ENCODE measurements around the gene EVX1. TPM values are rescaled to one million over a fixed set of nuclear protein-coding genes. Genes with fewer than 3 reads are reported as not detected.

The EVX1 gene
- total RNA-seq, 1 donor from 2014 or later: not detected

GRCh38 chr7:27210441-27211083 lies 32.0 kb upstream of the EVX1 start:
- Mint-ChIP-seq H3K4me1 (ENCODE audit: low read depth) (no peaks in the 10 kb centered on the region), H3K4me3 (peak overlapping the region; percentile 4)

DNA sequence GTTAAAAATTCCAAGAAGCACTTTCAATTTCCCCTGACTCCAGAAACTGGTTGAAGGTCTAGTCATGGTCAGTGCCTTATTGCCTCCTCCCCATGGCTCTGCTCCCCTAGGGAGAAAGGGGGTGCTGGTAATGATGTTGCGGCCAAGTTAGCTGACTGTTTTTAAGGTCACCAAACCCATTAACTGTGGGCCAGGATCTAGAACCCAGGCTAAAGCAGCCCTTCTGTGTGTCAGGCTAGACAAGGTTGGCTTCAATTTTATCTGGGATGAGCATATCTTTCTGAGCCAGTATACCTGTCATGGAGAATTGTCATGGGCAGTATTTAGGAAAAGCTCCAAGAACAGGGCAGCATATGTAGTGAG lies 31.5 kb upstream of the EVX1 start:
- H3K4me3 Mint-ChIP-seq: no peak overlapping the region
- H3K4me1 Mint-ChIP-seq (ENCODE audit: low read depth): no peaks in the 10 kb centered on the region
- no peak for DNase-seq (ENCODE audit: low spot score)
- intact Hi-C loops (cut with micrococcal nuclease): loop anchor here (5.0 kb wide), 1 partner anchor 366 kb away; no protein-coding TSS in a partner anchor
- H3K27ac Mint-ChIP-seq: no peak overlapping the region
- H3K9me3 Mint-ChIP-seq: no peaks in the 10 kb centered on the region
- no peaks in the 10 kb centered on the region for H3K36me3 Mint-ChIP-seq (ENCODE audit: low read depth)
- H3K27me3 Mint-ChIP-seq (ENCODE audit: insufficient read depth): peaks cover 91% of the 10 kb centered on the region

More at GRCh38 chr7:27210441-27211083, 32.0 kb upstream of the EVX1 start:
- no peak overlapping the region for H3K27ac Mint-ChIP-seq
- peaks cover 91% of the 10 kb centered on the region for H3K27me3 Mint-ChIP-seq (ENCODE audit: insufficient read depth)
- H3K36me3 Mint-ChIP-seq (ENCODE audit: low read depth): no peaks in the 10 kb centered on the region
- intact Hi-C loops (cut with micrococcal nuclease): loop anchor here (1.0 to 5.0 kb wide), 4 partner anchors 11 to 810 kb away; no protein-coding TSS in a partner anchor
- DNase-seq (ENCODE audit: low spot score): no peak
- H3K9me3 Mint-ChIP-seq: no peaks in the 10 kb centered on the region

- Mint-ChIP-seq H3K9me3 (no peaks in the 10 kb centered on the region), H3K27ac (no peak overlapping the region), H3K27me3 (ENCODE audit: insufficient read depth) (peaks cover 91% of the 10 kb centered on the region), H3K36me3 (ENCODE audit: low read depth) (no peaks in the 10 kb centered on the region), H3K4me1 (ENCODE audit: low read depth) (no peaks in the 10 kb centered on the region), H3K4me3 (no peak overlapping the region)
- no peak for DNase-seq (ENCODE audit: low spot score)
- intact Hi-C loops (cut with micrococcal nuclease): loop anchor here (5.0 kb wide), 1 partner anchor 366 kb away; no protein-coding TSS in a partner anchor
Measured at GRCh38 chr7:27211764-27212204, 30.8 kb upstream of the EVX1 start.

GRCh38 chr7:27212497-27213432 lies 29.8 kb upstream of the EVX1 start:
- H3K4me1 Mint-ChIP-seq (ENCODE audit: low read depth): no peaks in the 10 kb centered on the region
- H3K9me3 Mint-ChIP-seq: no peaks in the 10 kb centered on the region
- no peak overlapping the region for H3K4me3 Mint-ChIP-seq
- H3K27me3 Mint-ChIP-seq (ENCODE audit: insufficient read depth): peaks cover 90% of the 10 kb centered on the region
- no peak for DNase-seq (ENCODE audit: low spot score)
- no peaks in the 10 kb centered on the region for H3K36me3 Mint-ChIP-seq (ENCODE audit: low read depth)
- no peak overlapping the region for H3K27ac Mint-ChIP-seq
- intact Hi-C loops (cut with micrococcal nuclease): loop anchor here (5.0 kb wide), 1 partner anchor 365 kb away; no protein-coding TSS in a partner anchor

GRCh38 chr7:27213433-27214238 lies 29.0 kb upstream of the EVX1 start:
- Mint-ChIP-seq H3K27me3 (ENCODE audit: insufficient read depth) (peaks cover 90% of the 10 kb centered on the region), H3K4me3 (no peak overlapping the region), H3K9me3 (no peaks in the 10 kb centered on the region), H3K36me3 (ENCODE audit: low read depth) (no peaks in the 10 kb centered on the region), H3K4me1 (ENCODE audit: low read depth) (no peaks in the 10 kb centered on the region), H3K27ac (no peak overlapping the region)
- no peak for DNase-seq (ENCODE audit: low spot score)
- intact Hi-C loops (cut with micrococcal nuclease): loop anchor here (5.0 kb wide), 1 partner anchor 364 kb away; no protein-coding TSS in a partner anchor

- Mint-ChIP-seq H3K4me1 (ENCODE audit: low read depth) (no peaks in the 10 kb centered on the region), H3K27ac (no peak overlapping the region), H3K27me3 (ENCODE audit: insufficient read depth) (peaks cover 90% of the 10 kb centered on the region), H3K36me3 (ENCODE audit: low read depth) (no peaks in the 10 kb centered on the region), H3K9me3 (no peaks in the 10 kb centered on the region), H3K4me3 (no peak overlapping the region)
- DNase-seq (ENCODE audit: low spot score): no peak
- intact Hi-C loops (cut with micrococcal nuclease): loop anchor here (5.0 kb wide), 1 partner anchor 363 kb away; no protein-coding TSS in a partner anchor
Measured at GRCh38 chr7:27214239-27214950, 28.2 kb upstream of the EVX1 start.

- Mint-ChIP-seq H3K27me3 (ENCODE audit: insufficient read depth) (peaks cover 89% of the 10 kb centered on the region), H3K9me3 (no peaks in the 10 kb centered on the region), H3K27ac (no peak overlapping the region), H3K4me1 (ENCODE audit: low read depth) (no peaks in the 10 kb centered on the region), H3K4me3 (no peak overlapping the region), H3K36me3 (ENCODE audit: low read depth) (no peaks in the 10 kb centered on the region)
- intact Hi-C loops (cut with micrococcal nuclease): no loop called here
- DNase-seq (ENCODE audit: low spot score): no peak
Measured at GRCh38 chr7:27215356-27215755, 27.2 kb upstream of the EVX1 start.

DNA sequence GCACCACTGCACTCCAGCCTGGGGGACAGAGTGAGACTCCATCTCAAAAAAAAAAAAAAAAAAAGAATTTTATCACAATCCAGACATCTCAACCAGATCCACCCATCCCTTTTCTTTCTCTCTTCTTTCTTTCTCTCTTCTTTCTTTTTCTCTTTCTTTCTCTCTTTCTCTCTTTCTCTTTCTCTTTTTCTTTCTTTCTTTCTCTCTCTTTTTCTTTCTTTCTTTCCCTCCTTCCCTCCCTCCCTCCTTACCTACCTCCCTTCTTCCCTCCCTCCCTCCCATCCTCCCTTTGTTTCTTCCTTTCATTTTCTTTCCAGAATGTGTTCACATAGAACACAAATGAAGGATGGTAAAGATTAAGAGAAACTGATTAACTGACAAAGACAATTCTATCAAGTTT lies 24.7 kb upstream of the EVX1 start:
- no peak overlapping the region for H3K27ac Mint-ChIP-seq
- H3K4me3 Mint-ChIP-seq: no peak overlapping the region
- H3K36me3 Mint-ChIP-seq (ENCODE audit: low read depth): no peaks in the 10 kb centered on the region
- no peak for DNase-seq (ENCODE audit: low spot score)
- intact Hi-C loops (cut with micrococcal nuclease): no loop called here
- peaks cover 87% of the 10 kb centered on the region for H3K27me3 Mint-ChIP-seq (ENCODE audit: insufficient read depth)
- peaks cover 4% of the 10 kb centered on the region for H3K4me1 Mint-ChIP-seq (ENCODE audit: low read depth)
- H3K9me3 Mint-ChIP-seq: no peaks in the 10 kb centered on the region

GRCh38 chr7:27219821-27220220 lies 22.8 kb upstream of the EVX1 start:
- intact Hi-C loops (cut with micrococcal nuclease): no loop called here
- peaks cover 4% of the 10 kb centered on the region for H3K4me1 Mint-ChIP-seq (ENCODE audit: low read depth)
- no peaks in the 10 kb centered on the region for H3K9me3 Mint-ChIP-seq
- H3K36me3 Mint-ChIP-seq (ENCODE audit: low read depth): no peaks in the 10 kb centered on the region
- H3K27ac Mint-ChIP-seq: no peak overlapping the region
- no peak overlapping the region for H3K4me3 Mint-ChIP-seq
- no peak for DNase-seq (ENCODE audit: low spot score)
- peaks cover 90% of the 10 kb centered on the region for H3K27me3 Mint-ChIP-seq (ENCODE audit: insufficient read depth)

GRCh38 chr7:27220440-27220955 lies 22.1 kb upstream of the EVX1 start:
- H3K36me3 Mint-ChIP-seq (ENCODE audit: low read depth): no peaks in the 10 kb centered on the region
- H3K9me3 Mint-ChIP-seq: no peaks in the 10 kb centered on the region
- DNase-seq (ENCODE audit: low spot score): no peak
- peaks cover 4% of the 10 kb centered on the region for H3K4me1 Mint-ChIP-seq (ENCODE audit: low read depth)
- no peak overlapping the region for H3K4me3 Mint-ChIP-seq
- no peak overlapping the region for H3K27ac Mint-ChIP-seq
- intact Hi-C loops (cut with micrococcal nuclease): no loop called here
- H3K27me3 Mint-ChIP-seq (ENCODE audit: insufficient read depth): peaks cover 88% of the 10 kb centered on the region

DNA sequence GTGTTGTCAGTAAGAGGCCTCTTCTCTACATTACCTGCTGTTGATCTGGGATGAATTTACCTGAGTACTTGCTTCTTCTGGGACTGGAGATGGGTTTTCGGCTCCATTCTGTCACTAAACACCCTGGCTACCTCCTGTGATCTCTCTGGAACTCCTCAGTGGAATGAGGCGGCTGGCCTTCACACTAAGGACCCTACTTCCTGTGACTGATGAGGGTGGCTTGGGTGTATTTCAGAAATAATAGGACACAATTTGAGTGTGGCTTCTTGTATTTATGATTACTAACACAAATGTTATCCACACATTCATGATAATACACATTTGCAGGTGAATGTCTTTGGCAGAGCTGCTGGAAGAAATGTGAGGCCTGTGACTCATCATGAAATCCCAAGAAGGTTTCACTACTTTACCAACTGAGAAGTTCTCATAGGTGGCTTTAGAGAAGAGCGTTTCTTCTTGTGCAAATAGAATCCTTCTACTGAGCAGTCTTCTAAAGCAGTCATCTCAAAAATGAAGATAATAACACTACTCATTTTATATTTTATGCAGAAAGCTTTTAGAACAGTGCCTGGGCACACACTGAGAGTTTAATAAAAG lies 21.3 kb upstream of the EVX1 start:
- Mint-ChIP-seq H3K36me3 (ENCODE audit: low read depth) (no peaks in the 10 kb centered on the region), H3K9me3 (no peaks in the 10 kb centered on the region), H3K27me3 (ENCODE audit: insufficient read depth) (peaks cover 85% of the 10 kb centered on the region), H3K4me1 (ENCODE audit: low read depth) (peaks cover 4% of the 10 kb centered on the region), H3K4me3 (no peak overlapping the region), H3K27ac (no peak overlapping the region)
- DNase-seq (ENCODE audit: low spot score): no peak
- intact Hi-C loops (cut with micrococcal nuclease): loop anchor here (1.0 kb wide), 1 partner anchor 11 kb away; no protein-coding TSS in a partner anchor

Measured in activated T-helper 1 cell treated with anti-CD3 and anti-CD28 coated beads, Interleukin-12 subunit alpha, Interleukin-12 subunit beta, Interleukin-2, Interleukin-4 antibody, amounts not matched to agents 30 ng/mL and 10 ng/mL and 1 ng/mL, durations not matched to agents 14 hours and 24 hours and 36 hours (primary cell).